H1 (cell line): Measurements from ENCODE around the gene NEDD4L. TPM values are rescaled to one million over a fixed set of nuclear protein-coding genes. Genes with fewer than 3 reads are reported as not detected.

Experiments
- E2F6 ChIP-seq: IDR thresholded peaks from 2 replicates; pipeline ENCODE4 v1.6.1; 2012; ENCODE audit warnings: inconsistent platforms
- SRF ChIP-seq: IDR thresholded peaks from 2 replicates; pipeline ENCODE4 v1.6.1; 2011; ENCODE audit warnings: mild to moderate bottlenecking, low read depth, low read length, moderate library complexity
- polyA plus RNA-seq, 7 experiments: library from polyadenylated mRNA; depleted of rRNA in 3 of 7; stranded (reverse) in 5 of 7; unstranded in 2 of 7; fragments of >200 nt in 5 of 7; fragments of 200-250 nt in 2 of 7; gene quantifications; 1 replicate in 5 of 7; 2 replicates in 1 of 7; 4 replicates in 1 of 7; pipeline versions ENCODE4 v1.2.1 to v1.2.3, GENCODE V29; 2011 to 2013; ENCODE audit warnings: missing spikeins in 2 of 7, mixed read lengths in 2 of 7
- total RNA-seq: library from RNA; stranded (reverse); fragmentation: NEBNext Ultra II Directional; extraction: Animal tissue kit (Norgen Biotek cat#: 25700); gene quantifications from 2 replicates; pipeline ENCODE4 v1.2.1, GENCODE V29; 2021

The NEDD4L gene
- total and polyA plus RNA-seq, 2 of the 8 experiments (the other 6 are each of a cell fraction or from before 2014, with no cell fraction given): 37.3 to 69.8 TPM

DNA sequence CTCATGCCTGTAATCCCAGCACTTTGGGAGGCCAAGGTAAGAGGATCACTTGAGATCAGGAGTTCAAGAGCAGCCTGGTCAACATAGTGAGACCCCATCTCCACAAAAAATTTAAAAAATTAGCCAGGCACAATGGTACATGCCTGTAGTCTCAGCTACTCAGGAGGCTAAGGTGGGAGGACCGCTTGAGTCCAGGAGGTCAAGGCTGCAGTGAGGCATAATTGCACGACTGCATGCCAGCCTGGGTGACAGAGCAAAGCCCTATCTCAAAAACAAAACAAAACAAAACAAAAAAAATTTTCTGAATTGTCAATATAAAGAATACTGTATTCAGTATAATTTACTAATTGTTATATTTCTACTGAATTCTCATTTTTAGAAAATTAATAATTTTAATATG, 20.9 kb upstream of the NEDD4L start (continued):
- TF ChIP-seq SRF: no peak
- TF ChIP-seq E2F6: no peak
